ENCODE measurements around the gene ZNF474. TPM values are rescaled to one million over a fixed set of nuclear protein-coding genes. Genes with fewer than 3 reads are reported as not detected.

The ZNF474 gene
- total RNA-seq, 1 donor from 2014 or later, result 0.45 TPM

DNA sequence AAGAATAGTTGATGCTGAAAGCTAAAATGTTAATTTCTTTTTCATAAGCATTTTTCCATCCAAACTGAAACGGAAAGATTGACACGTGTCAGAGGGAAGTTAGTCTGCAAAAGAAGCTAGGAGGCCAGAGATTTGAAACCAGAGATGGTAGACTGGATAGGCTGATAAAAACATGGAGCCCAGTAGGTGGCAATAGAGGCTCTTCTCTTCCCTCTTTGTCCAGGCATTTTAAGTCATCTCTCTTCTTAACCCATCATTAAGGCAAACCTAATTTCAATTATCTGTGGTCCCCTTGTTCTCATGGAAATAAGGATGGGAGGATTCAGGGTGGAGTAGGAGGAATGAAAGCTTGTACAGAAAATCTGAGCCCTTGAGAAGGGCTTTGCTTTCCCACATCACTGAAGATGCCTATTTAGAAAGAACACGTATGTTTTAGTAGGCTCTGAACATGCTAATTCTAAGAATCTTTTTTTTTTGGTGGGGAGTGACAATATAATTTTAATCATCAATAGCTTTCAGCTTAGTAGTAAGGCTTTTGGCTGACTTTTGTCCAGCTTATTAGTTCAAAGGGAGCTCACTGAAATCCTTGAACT, 66.6 kb downstream of the ZNF474 start:
- Histone ChIP-seq H3K36me3 (ENCODE audit: insufficient read depth, low read length) (no peaks in the 10 kb centered on the region), H4K20me1 (ENCODE audit: insufficient read depth, low read length) (no peaks in the 10 kb centered on the region), H3K9ac (ENCODE audit: low read length) (no peak overlapping the region), H3K79me2 (ENCODE audit: insufficient read depth, low read length) (no peaks in the 10 kb centered on the region), H3K4me1 (ENCODE audit: insufficient read depth, low read length) (no peaks in the 10 kb centered on the region), H3K9me3 (ENCODE audit: insufficient read depth, low read depth, low read length) (no peaks in the 10 kb centered on the region), H3K4me3 (ENCODE audit: insufficient read depth, low read depth, low read length) (no peak overlapping the region), H3K27ac (ENCODE audit: low read depth, low read length) (no peak overlapping the region), H2AFZ (ENCODE audit: low read depth, low read length) (no peak overlapping the region), H3K4me2 (ENCODE audit: low read length) (no peak overlapping the region), H3K27me3 (ENCODE audit: insufficient read depth, low read length) (peaks cover 3% of the 10 kb centered on the region)
- Mint-ChIP-seq H3K27ac (ENCODE audit: unreplicated experiment) (no peak overlapping the region), H3K36me3 (ENCODE audit: low read depth, unreplicated experiment) (no peaks in the 10 kb centered on the region), H3K27me3 (ENCODE audit: low read depth, unreplicated experiment) (peaks cover 3% of the 10 kb centered on the region), H3K4me1 (ENCODE audit: low read depth, unreplicated experiment) (no peaks in the 10 kb centered on the region), H3K9me3 (ENCODE audit: unreplicated experiment) (no peaks in the 10 kb centered on the region), H3K4me3 (ENCODE audit: unreplicated experiment) (no peak overlapping the region)
- no peak for DNase-seq (ENCODE audit: low read depth)
- TF ChIP-seq, protein P1, sequence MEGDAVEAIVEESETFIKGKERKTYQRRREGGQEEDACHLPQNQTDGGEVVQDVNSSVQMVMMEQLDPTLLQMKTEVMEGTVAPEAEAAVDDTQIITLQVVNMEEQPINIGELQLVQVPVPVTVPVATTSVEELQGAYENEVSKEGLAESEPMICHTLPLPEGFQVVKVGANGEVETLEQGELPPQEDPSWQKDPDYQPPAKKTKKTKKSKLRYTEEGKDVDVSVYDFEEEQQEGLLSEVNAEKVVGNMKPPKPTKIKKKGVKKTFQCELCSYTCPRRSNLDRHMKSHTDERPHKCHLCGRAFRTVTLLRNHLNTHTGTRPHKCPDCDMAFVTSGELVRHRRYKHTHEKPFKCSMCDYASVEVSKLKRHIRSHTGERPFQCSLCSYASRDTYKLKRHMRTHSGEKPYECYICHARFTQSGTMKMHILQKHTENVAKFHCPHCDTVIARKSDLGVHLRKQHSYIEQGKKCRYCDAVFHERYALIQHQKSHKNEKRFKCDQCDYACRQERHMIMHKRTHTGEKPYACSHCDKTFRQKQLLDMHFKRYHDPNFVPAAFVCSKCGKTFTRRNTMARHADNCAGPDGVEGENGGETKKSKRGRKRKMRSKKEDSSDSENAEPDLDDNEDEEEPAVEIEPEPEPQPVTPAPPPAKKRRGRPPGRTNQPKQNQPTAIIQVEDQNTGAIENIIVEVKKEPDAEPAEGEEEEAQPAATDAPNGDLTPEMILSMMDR (IDR thresholded peaks at IDR 0.05; ENCODE audit: insufficient read depth, low read depth, low read length), result peak; percentile 86
- no peak for TF ChIP-seq EZH2 (IDR thresholded peaks at IDR 0.05; ENCODE audit: insufficient read depth, low read length)
- no peak for FAIRE-seq

DNA sequence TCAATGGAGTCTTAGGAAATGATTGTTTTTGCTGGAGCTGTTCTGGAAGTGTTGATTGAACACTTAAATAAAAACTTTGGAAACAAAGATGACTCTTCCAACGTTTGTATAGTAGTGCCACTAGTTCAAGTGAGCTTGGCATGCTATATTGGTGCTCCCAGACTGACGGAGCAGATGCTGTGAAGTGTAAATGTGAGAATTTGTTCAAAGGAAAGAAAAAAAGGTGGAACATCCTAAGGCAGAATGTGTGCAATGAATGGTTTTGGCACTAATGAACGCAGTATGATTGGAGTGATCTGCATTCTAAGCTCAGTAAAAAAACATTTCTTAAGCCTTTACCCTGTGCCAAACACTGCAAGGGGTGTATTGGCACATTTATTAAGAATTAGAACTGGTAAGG, 69.8 kb downstream of the ZNF474 start:
- FAIRE-seq, result no peak
- Histone ChIP-seq H3K4me3 (ENCODE audit: insufficient read depth, low read depth, low read length) (no peak overlapping the region), H3K4me1 (ENCODE audit: insufficient read depth, low read length) (no peaks in the 10 kb centered on the region), H3K9ac (ENCODE audit: low read length) (no peak overlapping the region), H3K36me3 (ENCODE audit: insufficient read depth, low read length) (no peaks in the 10 kb centered on the region), H3K4me2 (ENCODE audit: low read length) (no peak overlapping the region), H3K27ac (ENCODE audit: low read depth, low read length) (no peak overlapping the region), H4K20me1 (ENCODE audit: insufficient read depth, low read length) (no peaks in the 10 kb centered on the region), H3K27me3 (ENCODE audit: insufficient read depth, low read length) (peaks cover 3% of the 10 kb centered on the region), H3K9me3 (ENCODE audit: insufficient read depth, low read depth, low read length) (no peaks in the 10 kb centered on the region), H2AFZ (ENCODE audit: low read depth, low read length) (no peak overlapping the region), H3K79me2 (ENCODE audit: insufficient read depth, low read length) (no peaks in the 10 kb centered on the region)
- no peak for DNase-seq (ENCODE audit: low read depth)
- TF ChIP-seq, protein P1 (IDR thresholded peaks at IDR 0.05; ENCODE audit: insufficient read depth, low read depth, low read length), result no peak
- TF ChIP-seq EZH2 (IDR thresholded peaks at IDR 0.05; ENCODE audit: insufficient read depth, low read length), result no peak
- Mint-ChIP-seq H3K27me3 (ENCODE audit: low read depth, unreplicated experiment) (peaks cover 3% of the 10 kb centered on the region), H3K4me1 (ENCODE audit: low read depth, unreplicated experiment) (no peaks in the 10 kb centered on the region), H3K9me3 (ENCODE audit: unreplicated experiment) (no peaks in the 10 kb centered on the region), H3K36me3 (ENCODE audit: low read depth, unreplicated experiment) (no peaks in the 10 kb centered on the region), H3K27ac (ENCODE audit: unreplicated experiment) (no peak overlapping the region), H3K4me3 (ENCODE audit: unreplicated experiment) (no peak overlapping the region)

DNA sequence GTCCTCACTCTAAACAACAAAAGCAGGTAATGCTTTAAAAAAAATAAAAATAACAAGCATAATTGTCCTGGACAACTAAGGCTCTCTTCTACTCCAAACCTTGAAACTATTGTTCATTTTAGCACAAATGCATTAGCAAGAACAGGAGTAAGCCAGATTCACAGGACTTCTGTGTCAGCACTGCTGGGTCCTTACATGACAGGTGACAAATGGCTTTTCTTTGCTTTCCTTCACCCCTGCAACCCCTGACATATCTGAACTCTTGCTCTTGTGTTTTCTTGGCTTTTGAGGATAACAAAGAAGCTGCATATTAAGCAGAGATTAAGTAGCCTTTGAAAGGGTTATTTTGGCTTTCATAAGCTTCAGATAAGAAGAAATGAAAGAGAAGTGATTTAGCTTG, 71.1 kb downstream of the ZNF474 start:
- Mint-ChIP-seq H3K4me3 (ENCODE audit: unreplicated experiment) (no peak overlapping the region), H3K27ac (ENCODE audit: unreplicated experiment) (no peak overlapping the region)

More for the DNA sequence above, 71.1 kb downstream of the ZNF474 start:
- DNase-seq (ENCODE audit: low read depth), result no peak
- H3K9ac ChIP-seq (ENCODE audit: low read length), result no peak overlapping the region
- H2AFZ ChIP-seq (ENCODE audit: low read depth, low read length), result no peak overlapping the region
- peaks cover 3% of the 10 kb centered on the region for H3K27me3 Mint-ChIP-seq (ENCODE audit: low read depth, unreplicated experiment)
- no peak overlapping the region for H3K4me2 ChIP-seq (ENCODE audit: low read length)
- no peaks in the 10 kb centered on the region for H3K9me3 ChIP-seq (ENCODE audit: insufficient read depth, low read depth, low read length)
- H3K27ac ChIP-seq (ENCODE audit: low read depth, low read length), result no peak overlapping the region
- no peaks in the 10 kb centered on the region for H3K9me3 Mint-ChIP-seq (ENCODE audit: unreplicated experiment)
- H3K36me3 ChIP-seq (ENCODE audit: insufficient read depth, low read length), result no peaks in the 10 kb centered on the region
- TF ChIP-seq EZH2 (IDR thresholded peaks at IDR 0.05; ENCODE audit: insufficient read depth, low read length), result no peak
- H3K36me3 Mint-ChIP-seq (ENCODE audit: low read depth, unreplicated experiment), result no peaks in the 10 kb centered on the region
- FAIRE-seq, result no peak
- H3K79me2 ChIP-seq (ENCODE audit: insufficient read depth, low read length), result no peaks in the 10 kb centered on the region
- H3K27me3 ChIP-seq (ENCODE audit: insufficient read depth, low read length), result peaks cover 3% of the 10 kb centered on the region
- H3K4me1 Mint-ChIP-seq (ENCODE audit: low read depth, unreplicated experiment), result no peaks in the 10 kb centered on the region
- H3K4me1 ChIP-seq (ENCODE audit: insufficient read depth, low read length), result no peaks in the 10 kb centered on the region
- no peak overlapping the region for H3K4me3 ChIP-seq (ENCODE audit: insufficient read depth, low read depth, low read length)
- no peaks in the 10 kb centered on the region for H4K20me1 ChIP-seq (ENCODE audit: insufficient read depth, low read length)

Measured in astrocyte (in vitro differentiated cells and primary cell).